Neural progenitor cell (in vitro differentiated cells): ENCODE measurements around the gene CDC14A. TPM values are rescaled to one million over a fixed set of nuclear protein-coding genes. Genes with fewer than 3 reads are reported as not detected.
"Not testable (repeated sequence)": the region's sequence is repeated elsewhere in the genome, so short reads cannot be mapped to it uniquely, and the experiment has no call there.

Experiments used
- DNase-seq: peaks from one replicate; pipeline ENCODE4 v3.0.0-alpha.2; 2016; ENCODE audit warnings: low spot score
- H2AFZ ChIP-seq: fragments of 200-600 bp; sonication (generic); replicated peaks from 2 replicates; pipeline ENCODE4 v1.6.1; 2016; ENCODE audit warnings: antibody characterized with exemption
- H3F3A ChIP-seq: fragments of 200-600 bp; sonication (generic); 2 replicates; pipeline ENCODE4 v1.6.1; 2016; ENCODE audit warnings: antibody characterized with exemption, low read depth
- H3K27ac ChIP-seq: fragments of 200-600 bp; sonication (generic); 2 replicates; pipeline ENCODE4 v1.5.1; 2016; ENCODE audit warnings: mild to moderate bottlenecking
- H3K27me3 ChIP-seq: fragments of 200-600 bp; sonication (generic); 2 replicates; pipeline ENCODE4 v1.6.1; 2016; ENCODE audit warnings: mild to moderate bottlenecking, moderate library complexity
- H3K36me3 ChIP-seq: fragments of 200-600 bp; sonication (generic); 2 replicates; pipeline ENCODE4 v1.5.1; 2016
- H3K4me1 ChIP-seq: fragments of 200-600 bp; sonication (generic); 2 replicates; pipeline ENCODE4 v1.6.1; 2016; ENCODE audit warnings: mixed run types
- H3K4me2 ChIP-seq: fragments of 200-600 bp; sonication (generic); 2 replicates; pipeline ENCODE4 v1.6.1; 2016
- H3K4me3 ChIP-seq: fragments of 200-600 bp; sonication (generic); 2 replicates; pipeline ENCODE4 v1.5.1; 2016
- H3K79me2 ChIP-seq: fragments of 200-600 bp; sonication (generic); 2 replicates; pipeline ENCODE4 v1.6.1; 2016; ENCODE audit warnings: low read depth
- H3K9ac ChIP-seq: fragments of 200-600 bp; sonication (generic); 2 replicates; pipeline ENCODE4 v1.6.1; 2016
- H3K9me3 ChIP-seq: fragments of 200-600 bp; sonication (generic); 2 replicates; pipeline ENCODE4 v1.5.1; 2016; ENCODE audit warnings: low read depth
- H4K20me1 ChIP-seq: fragments of 200-600 bp; sonication (generic); 2 replicates; pipeline ENCODE4 v1.6.1; 2016; ENCODE audit warnings: low read depth
- H3K27ac Mint-ChIP-seq: 3 replicates; pipeline ENCODE4 v1.8.0; 2021; ENCODE audit warnings: mixed read lengths
- H3K27me3 Mint-ChIP-seq: 2 replicates; pipeline ENCODE4 v1.8.0; 2022; ENCODE audit warnings: low read depth, mild to moderate bottlenecking, inconsistent platforms, moderate library complexity, mixed read lengths; ENCODE audit not compliant: insufficient read depth
- H3K36me3 Mint-ChIP-seq: 3 replicates; pipeline ENCODE4 v1.8.0; 2021; ENCODE audit warnings: mixed read lengths
- H3K4me1 Mint-ChIP-seq: 3 replicates; pipeline ENCODE4 v1.8.0; 2021; ENCODE audit warnings: mixed read lengths
- H3K4me3 Mint-ChIP-seq: 3 replicates; pipeline ENCODE4 v1.8.0; 2021; ENCODE audit warnings: mild to moderate bottlenecking, moderate library complexity, mixed read lengths
- H3K9me3 Mint-ChIP-seq: 3 replicates; pipeline ENCODE4 v1.8.0; 2020; ENCODE audit warnings: mixed read lengths
- EZH2 ChIP-seq: fragments of 200-600 bp; sonication (generic); IDR thresholded peaks from 2 replicates; pipeline ENCODE4 v1.6.1; 2017; ENCODE audit warnings: antibody characterized with exemption, mild to moderate bottlenecking, moderate library complexity
- EZH2phosphoT487 ChIP-seq: fragments of 200-600 bp; sonication (generic); IDR thresholded peaks from 2 replicates; pipeline ENCODE4 v1.6.1; 2017; ENCODE audit warnings: antibody characterized with exemption
- total RNA-seq: library from RNA; depleted of rRNA; stranded (reverse); fragments of >200 nt; gene quantifications from 2 replicates; pipeline ENCODE4 v1.2.3, GENCODE V29; 2015; ENCODE audit warnings: low replicate concordance
- TF ChIP-seq, protein P1 (sequence below): fragments of 200-600 bp; sonication (generic); IDR thresholded peaks from 2 replicates; pipeline ENCODE4 v1.5.1; 2017; ENCODE audit warnings: antibody characterized with exemption, mild to moderate bottlenecking

The CDC14A gene
- total RNA-seq, 1 donor from 2014 or later: 37.0 TPM

DNA sequence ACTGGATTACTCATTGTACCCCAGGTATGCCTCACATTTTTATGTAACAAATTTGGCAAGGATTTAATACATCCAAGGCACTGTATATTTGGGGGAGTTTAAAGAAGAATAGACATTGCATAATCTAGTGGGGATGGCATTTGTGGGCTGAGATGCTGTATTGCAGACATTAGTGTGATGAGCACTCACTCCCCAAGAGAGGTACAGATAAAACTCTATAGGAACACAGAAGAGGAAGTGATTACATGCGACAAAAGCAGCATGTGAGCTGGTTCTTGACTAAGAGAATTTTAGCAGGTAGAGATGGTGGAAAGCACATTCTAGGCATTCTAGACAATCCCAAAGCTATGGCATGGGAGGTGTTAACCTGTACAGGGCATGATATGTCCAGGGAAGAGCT lies 24.2 kb upstream of the CDC14A start:
- Mint-ChIP-seq H3K27ac (no peak overlapping the region), H3K9me3 (no peaks in the 10 kb centered on the region), H3K36me3 (no peaks in the 10 kb centered on the region), H3K4me3 (no peak overlapping the region), H3K4me1 (no peaks in the 10 kb centered on the region), H3K27me3 (no peaks in the 10 kb centered on the region)
- no peak overlapping the region for H3K9ac ChIP-seq
- DNase-seq: no peak
- no peak overlapping the region for H3K4me2 ChIP-seq
- no peak for TF ChIP-seq EZH2phosphoT487
- no peak for TF ChIP-seq EZH2
- TF ChIP-seq, protein P1, sequence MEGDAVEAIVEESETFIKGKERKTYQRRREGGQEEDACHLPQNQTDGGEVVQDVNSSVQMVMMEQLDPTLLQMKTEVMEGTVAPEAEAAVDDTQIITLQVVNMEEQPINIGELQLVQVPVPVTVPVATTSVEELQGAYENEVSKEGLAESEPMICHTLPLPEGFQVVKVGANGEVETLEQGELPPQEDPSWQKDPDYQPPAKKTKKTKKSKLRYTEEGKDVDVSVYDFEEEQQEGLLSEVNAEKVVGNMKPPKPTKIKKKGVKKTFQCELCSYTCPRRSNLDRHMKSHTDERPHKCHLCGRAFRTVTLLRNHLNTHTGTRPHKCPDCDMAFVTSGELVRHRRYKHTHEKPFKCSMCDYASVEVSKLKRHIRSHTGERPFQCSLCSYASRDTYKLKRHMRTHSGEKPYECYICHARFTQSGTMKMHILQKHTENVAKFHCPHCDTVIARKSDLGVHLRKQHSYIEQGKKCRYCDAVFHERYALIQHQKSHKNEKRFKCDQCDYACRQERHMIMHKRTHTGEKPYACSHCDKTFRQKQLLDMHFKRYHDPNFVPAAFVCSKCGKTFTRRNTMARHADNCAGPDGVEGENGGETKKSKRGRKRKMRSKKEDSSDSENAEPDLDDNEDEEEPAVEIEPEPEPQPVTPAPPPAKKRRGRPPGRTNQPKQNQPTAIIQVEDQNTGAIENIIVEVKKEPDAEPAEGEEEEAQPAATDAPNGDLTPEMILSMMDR: no peak
- no peaks in the 10 kb centered on the region for H3K9me3 ChIP-seq
- H3K27me3 ChIP-seq: no peaks in the 10 kb centered on the region
- no peaks in the 10 kb centered on the region for H3K79me2 ChIP-seq
- no peak overlapping the region for H2AFZ ChIP-seq
- H3K4me3 ChIP-seq: no peak overlapping the region
- no peak overlapping the region for H3K27ac ChIP-seq
- H3K36me3 ChIP-seq: no peaks in the 10 kb centered on the region
- no peaks in the 10 kb centered on the region for H4K20me1 ChIP-seq
- no peaks in the 10 kb centered on the region for H3K4me1 ChIP-seq
- no peaks in the 10 kb centered on the region for H3F3A ChIP-seq

GRCh38 chr1:100331146-100331545 lies 21.2 kb upstream of the CDC14A start:
- H3F3A ChIP-seq, H3K4me1 ChIP-seq, H3K9me3 Mint-ChIP-seq, H3K9me3 ChIP-seq, H3K9ac ChIP-seq, H3K4me3 ChIP-seq, H3K27ac ChIP-seq, H3K27me3 Mint-ChIP-seq, H3K36me3 ChIP-seq, H4K20me1 ChIP-seq, H2AFZ ChIP-seq, H3K27ac Mint-ChIP-seq, H3K36me3 Mint-ChIP-seq, H3K4me3 Mint-ChIP-seq, H3K79me2 ChIP-seq, H3K4me2 ChIP-seq, DNase-seq, H3K27me3 ChIP-seq, H3K4me1 Mint-ChIP-seq: not testable (repeated sequence)

DNA sequence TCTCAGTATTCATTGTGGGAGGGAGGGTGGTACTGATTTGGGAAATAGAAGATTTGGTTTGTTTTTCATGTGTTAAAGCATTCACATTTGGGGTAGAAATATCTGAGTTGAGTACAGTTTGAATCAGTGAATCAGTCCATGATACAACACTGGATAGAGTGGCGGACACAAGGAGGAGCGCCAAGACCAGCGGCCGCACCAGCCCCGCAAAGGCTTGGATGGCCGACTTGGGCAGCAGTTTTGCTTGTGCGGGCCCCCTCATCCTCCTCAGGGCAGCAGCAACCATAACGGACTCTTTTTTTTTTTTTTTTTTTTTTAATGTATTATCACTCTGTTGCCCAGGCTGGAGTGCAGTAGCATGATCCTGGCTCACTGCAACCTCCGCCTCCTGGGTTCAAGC lies 20.0 kb upstream of the CDC14A start:
- no peaks in the 10 kb centered on the region for H4K20me1 ChIP-seq
- H3K79me2 ChIP-seq: no peaks in the 10 kb centered on the region
- no peaks in the 10 kb centered on the region for H3K9me3 ChIP-seq
- H3K4me1 ChIP-seq: no peaks in the 10 kb centered on the region
- H3K4me3 ChIP-seq: no peak overlapping the region
- H3K36me3 Mint-ChIP-seq: no peaks in the 10 kb centered on the region
- peaks cover 3% of the 10 kb centered on the region for H3K27me3 Mint-ChIP-seq
- TF ChIP-seq EZH2: no peak
- TF ChIP-seq, protein P1: no peak
- TF ChIP-seq EZH2phosphoT487: no peak
- no peaks in the 10 kb centered on the region for H3K9me3 Mint-ChIP-seq
- no peak overlapping the region for H3K27ac ChIP-seq
- H3K27ac Mint-ChIP-seq: no peak overlapping the region
- H3K27me3 ChIP-seq: no peaks in the 10 kb centered on the region
- DNase-seq: no peak
- H3K4me3 Mint-ChIP-seq: no peak overlapping the region
- H3K4me1 Mint-ChIP-seq: no peaks in the 10 kb centered on the region
- H3K9ac ChIP-seq: no peak overlapping the region
- H3F3A ChIP-seq: no peaks in the 10 kb centered on the region
- no peak overlapping the region for H3K4me2 ChIP-seq
- no peak overlapping the region for H2AFZ ChIP-seq
- no peaks in the 10 kb centered on the region for H3K36me3 ChIP-seq

DNA sequence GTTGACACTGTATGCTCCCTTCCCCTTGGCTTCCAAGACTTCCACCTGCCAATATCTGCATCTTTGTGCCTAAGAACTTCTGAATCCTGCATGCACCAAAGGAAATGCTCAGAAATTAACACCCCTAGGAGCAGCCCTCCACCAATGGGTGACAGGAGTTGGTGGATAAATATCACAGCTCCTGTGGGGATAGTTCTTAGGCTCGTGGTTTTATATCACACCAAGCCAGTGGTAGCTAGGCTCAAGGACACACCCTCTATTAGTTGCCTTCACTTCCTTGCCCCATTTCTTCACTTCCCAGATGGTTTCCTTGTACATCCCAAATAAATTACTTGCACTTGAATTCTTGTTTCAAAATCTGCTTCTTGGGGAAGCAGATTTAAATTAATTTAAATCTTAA lies 16.9 kb upstream of the CDC14A start:
- Histone ChIP-seq H3K36me3 (no peaks in the 10 kb centered on the region), H3K9me3 (no peaks in the 10 kb centered on the region), H2AFZ (peak overlapping the region; percentile 31), H3F3A (no peaks in the 10 kb centered on the region), H3K27ac (no peak overlapping the region), H3K4me3 (no peak overlapping the region), H3K79me2 (no peaks in the 10 kb centered on the region), H3K4me1 (no peaks in the 10 kb centered on the region), H3K9ac (no peak overlapping the region), H3K27me3 (no peaks in the 10 kb centered on the region), H4K20me1 (no peaks in the 10 kb centered on the region), H3K4me2 (no peak overlapping the region)
- H3K27ac Mint-ChIP-seq: no peak overlapping the region
- no peaks in the 10 kb centered on the region for H3K36me3 Mint-ChIP-seq
- no peak for TF ChIP-seq EZH2
- TF ChIP-seq, protein P1: no peak
- TF ChIP-seq EZH2phosphoT487: no peak
- no peaks in the 10 kb centered on the region for H3K9me3 Mint-ChIP-seq
- peaks cover 8% of the 10 kb centered on the region for H3K27me3 Mint-ChIP-seq
- no peaks in the 10 kb centered on the region for H3K4me1 Mint-ChIP-seq
- DNase-seq: no peak
- H3K4me3 Mint-ChIP-seq: no peak overlapping the region

GRCh38 chr1:100337878-100338277 lies 14.4 kb upstream of the CDC14A start:
- not testable (repeated sequence) for H3K27ac ChIP-seq, H3K27ac Mint-ChIP-seq, H3K9me3 Mint-ChIP-seq, H3K79me2 ChIP-seq, H2AFZ ChIP-seq, H3K36me3 ChIP-seq, H3K27me3 ChIP-seq, H3K4me3 Mint-ChIP-seq, H3K9me3 ChIP-seq, H3K4me1 ChIP-seq, H3K4me2 ChIP-seq, H3K4me1 Mint-ChIP-seq, H3K9ac ChIP-seq, H3K27me3 Mint-ChIP-seq, DNase-seq, H4K20me1 ChIP-seq, H3F3A ChIP-seq, H3K4me3 ChIP-seq, H3K36me3 Mint-ChIP-seq

GRCh38 chr1:100339735-100340134 lies 12.6 kb upstream of the CDC14A start:
- not testable (repeated sequence) for H3K9me3 ChIP-seq, H3K4me1 ChIP-seq, H3K9me3 Mint-ChIP-seq, H3K9ac ChIP-seq, H3K27ac ChIP-seq, H3K4me3 Mint-ChIP-seq, H4K20me1 ChIP-seq, DNase-seq, H3K27me3 ChIP-seq, H3K79me2 ChIP-seq, H3K27me3 Mint-ChIP-seq, H3K36me3 Mint-ChIP-seq, H3K4me1 Mint-ChIP-seq, H3F3A ChIP-seq, H3K36me3 ChIP-seq, H3K4me3 ChIP-seq, H3K27ac Mint-ChIP-seq, H2AFZ ChIP-seq, H3K4me2 ChIP-seq
